ENCODE measurements around the gene ACER1.

DNA sequence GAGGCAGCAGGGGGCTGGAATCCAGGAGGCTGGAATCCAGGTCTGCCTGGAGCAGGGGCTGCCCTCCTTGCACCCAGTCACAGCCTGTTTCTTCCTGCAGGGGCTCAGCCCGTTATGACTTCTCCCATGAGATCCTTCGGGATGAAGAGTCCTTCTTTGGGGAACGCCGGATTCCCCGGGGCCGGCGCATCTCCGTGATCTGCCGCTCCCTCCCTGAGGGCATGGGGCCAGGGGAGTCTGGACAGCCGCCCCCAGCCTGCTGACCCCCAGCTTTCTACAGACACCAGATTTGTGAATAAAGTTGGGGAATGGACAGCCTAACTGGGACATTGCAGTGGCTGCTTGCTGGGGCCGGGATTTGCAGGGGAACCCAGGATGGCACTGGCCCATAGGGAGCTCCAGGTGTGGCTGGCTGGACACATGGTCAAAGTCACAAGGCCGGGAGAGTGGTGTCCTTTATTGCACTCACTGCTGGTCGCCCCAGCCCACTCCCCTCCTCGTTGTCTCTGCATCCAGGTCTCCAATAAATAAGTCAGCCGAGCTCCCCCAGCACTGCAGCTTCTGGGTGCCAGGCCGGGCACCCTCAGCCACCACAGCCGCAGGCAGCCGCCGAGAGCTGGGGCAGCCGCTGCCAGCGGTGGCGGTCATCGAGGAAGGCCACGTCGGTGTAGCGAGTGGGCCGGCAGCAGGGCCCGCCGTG lies 41.4 kb upstream of the ACER1 start:
- TF ChIP-seq, protein P1, sequence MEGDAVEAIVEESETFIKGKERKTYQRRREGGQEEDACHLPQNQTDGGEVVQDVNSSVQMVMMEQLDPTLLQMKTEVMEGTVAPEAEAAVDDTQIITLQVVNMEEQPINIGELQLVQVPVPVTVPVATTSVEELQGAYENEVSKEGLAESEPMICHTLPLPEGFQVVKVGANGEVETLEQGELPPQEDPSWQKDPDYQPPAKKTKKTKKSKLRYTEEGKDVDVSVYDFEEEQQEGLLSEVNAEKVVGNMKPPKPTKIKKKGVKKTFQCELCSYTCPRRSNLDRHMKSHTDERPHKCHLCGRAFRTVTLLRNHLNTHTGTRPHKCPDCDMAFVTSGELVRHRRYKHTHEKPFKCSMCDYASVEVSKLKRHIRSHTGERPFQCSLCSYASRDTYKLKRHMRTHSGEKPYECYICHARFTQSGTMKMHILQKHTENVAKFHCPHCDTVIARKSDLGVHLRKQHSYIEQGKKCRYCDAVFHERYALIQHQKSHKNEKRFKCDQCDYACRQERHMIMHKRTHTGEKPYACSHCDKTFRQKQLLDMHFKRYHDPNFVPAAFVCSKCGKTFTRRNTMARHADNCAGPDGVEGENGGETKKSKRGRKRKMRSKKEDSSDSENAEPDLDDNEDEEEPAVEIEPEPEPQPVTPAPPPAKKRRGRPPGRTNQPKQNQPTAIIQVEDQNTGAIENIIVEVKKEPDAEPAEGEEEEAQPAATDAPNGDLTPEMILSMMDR (IDR thresholded peaks at IDR 0.05): no peak
- no peak for TF ChIP-seq POLR2A (IDR thresholded peaks at IDR 0.05)

All from esophagus squamous epithelium (tissue), 4 donors.